HG02588 (cell line): ENCODE data around the gene EMP2.
"Not testable (repeated sequence)": the region's sequence is repeated elsewhere in the genome, so short reads cannot be mapped to it uniquely, and the experiment has no call there.

ENCODE experiments used
- ATAC-seq: cut with Tn5 transposase; IDR thresholded peaks from one replicate; pipeline ENCODE4 v1.9.1; 2021; ENCODE audit warnings: mild to moderate bottlenecking, moderate library complexity; ENCODE audit not compliant: unreplicated experiment

The EMP2 gene

DNA sequence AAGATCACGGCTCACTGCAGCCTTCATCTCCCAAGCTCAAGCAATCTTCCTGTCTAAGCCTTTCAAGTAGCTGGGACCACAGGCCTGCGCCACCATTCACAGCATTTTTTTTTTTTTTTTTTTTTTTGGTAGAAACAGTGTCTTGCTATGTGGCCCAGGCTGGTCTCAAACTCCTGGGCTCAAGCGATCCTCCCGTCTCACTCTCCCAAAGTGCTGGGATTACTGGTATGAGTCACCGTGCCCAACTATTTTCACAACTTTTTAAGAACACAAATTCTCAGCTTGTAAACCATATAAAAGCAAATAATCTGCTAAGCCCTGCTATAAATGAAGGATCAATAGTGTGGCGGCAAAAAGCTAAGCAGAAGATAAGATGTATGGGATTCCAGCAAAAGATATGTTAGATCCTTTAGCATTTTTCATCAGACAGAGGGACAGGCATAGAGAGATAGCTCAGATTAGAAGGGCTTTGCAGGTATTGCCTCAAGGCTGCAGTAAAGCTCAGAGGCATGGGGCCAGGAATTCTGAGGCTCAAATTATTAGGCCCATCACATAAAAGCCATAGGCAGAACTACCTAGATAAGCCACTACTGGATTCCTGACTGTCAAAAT, 55.1 kb downstream of the EMP2 start:
- no peak for ATAC-seq

DNA sequence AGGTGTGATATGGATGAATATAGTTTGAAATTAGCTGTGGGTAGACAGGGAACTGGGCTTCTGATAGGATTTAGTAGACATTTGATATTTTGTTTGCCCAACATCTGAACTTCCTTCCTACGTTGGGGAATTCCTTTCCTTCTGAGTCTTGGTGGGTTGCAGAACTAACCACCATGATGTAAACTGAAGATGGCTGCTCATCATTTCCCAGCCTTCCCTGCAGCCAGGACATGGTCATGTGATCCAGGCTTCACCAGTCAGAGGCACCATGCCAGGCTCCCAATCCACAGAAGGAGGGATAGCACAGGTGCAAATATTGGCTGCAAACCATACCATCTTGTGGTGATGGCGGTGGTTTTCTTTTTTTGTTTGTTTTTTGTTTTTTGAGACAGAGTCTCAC, 57.4 kb downstream of the EMP2 start:
- ATAC-seq, result no peak

DNA sequence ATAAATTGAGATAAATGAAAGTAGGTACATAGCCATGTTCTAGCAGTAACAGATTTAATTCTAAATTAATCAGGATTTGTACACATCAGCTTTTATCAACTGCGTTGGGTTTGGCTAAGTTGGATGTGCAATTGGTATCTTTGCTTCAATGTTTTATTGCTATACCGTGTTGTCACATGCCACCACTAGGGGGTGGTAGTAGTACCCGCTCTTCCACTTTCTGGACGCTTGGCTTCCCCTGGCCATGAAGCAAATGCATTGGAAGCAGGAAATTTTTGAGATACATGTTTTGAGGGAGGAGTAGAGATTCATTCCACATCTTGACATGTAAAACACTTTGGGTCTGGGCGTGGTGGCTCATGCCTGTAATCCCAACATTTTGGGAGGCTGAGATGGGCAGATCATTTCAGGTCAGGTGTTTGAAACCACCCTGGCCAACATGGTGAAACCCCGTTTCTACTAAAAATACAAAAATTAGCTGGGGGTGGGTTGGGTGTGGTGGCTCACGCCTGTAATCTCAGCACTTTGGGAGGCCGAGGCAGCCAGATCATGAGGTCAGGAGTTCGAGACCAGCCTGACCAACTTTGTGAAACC, 58.6 kb downstream of the EMP2 start:
- no peak for ATAC-seq

- ATAC-seq, result no peak
Observed at GRCh38 chr16:10520869-10521578, 59.4 kb downstream of the EMP2 start.

DNA sequence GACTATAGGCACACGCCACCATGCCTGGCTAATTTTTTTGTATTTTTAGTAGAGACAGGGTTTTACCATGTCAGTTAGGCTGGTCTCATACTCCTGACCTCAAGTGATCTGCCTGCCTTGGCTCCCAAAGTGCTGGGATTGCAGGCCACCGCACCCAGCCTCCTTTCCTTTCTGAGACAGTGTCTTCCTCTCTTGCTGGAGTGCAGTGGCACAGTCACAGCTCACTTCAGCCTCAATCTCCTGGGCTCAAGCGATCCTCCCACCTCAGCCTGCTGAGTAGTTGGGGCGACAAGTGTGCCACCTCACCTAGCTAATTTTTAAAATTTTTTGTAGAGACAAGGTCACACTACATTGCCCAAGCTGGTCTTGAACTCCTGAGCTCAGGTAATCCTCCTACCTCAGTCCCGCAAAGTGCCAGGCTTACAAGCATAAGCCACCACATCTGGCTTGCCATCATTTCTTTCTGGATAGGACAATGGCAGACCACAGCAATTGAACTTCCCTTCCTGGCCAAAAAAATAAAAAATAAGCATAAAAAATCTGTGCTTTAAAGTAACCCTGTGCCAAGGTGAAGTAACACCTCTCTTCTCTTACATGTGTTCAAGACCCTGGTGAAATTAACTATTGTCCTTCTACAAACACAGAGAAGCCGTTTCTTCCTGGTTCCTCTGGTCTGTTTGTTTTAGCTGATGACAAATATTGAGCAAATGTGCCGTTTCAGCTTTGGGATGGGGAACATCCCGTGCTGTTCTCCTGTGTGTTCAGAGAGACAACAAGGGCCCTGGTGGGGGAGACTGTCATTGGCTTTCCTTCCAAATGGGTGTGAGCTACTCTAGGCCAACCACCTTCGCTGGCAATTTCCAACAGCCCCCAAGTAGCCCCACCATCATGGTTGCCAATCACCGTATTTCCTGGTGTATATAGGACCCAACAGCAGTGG, 60.2 kb downstream of the EMP2 start:
- no peak for ATAC-seq

DNA sequence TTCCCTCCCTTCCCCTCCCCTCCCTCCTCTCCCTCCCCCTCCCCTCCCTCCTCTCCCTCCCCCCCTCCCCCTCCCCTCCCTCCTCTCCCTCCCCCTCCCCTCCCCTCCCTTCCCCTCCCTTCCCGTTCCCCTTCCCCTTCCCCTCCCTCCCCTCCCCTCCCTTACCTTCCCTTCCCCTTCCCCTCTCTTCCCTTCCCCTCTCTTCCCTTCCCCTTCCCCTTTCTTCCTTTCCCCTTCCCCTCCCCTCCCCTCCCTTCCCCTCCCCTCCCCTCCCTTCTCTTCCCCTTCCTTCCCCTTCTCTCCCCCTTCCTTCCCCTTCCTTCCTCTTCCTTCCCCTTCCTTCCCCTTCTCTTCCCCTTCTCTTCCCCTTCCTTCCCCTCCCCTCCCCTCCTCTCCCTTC, 61.1 kb downstream of the EMP2 start:
- no peak for ATAC-seq

- no peak for ATAC-seq
Observed at GRCh38 chr16:10518479-10519041, 61.8 kb downstream of the EMP2 start.

- ATAC-seq, result no peak
Observed at GRCh38 chr16:10517868-10518267, 62.5 kb downstream of the EMP2 start.

GRCh38 chr16:10514369-10515055, 65.9 kb downstream of the EMP2 start:
- no peak for ATAC-seq

GRCh38 chr16:10511829-10512228, 68.6 kb downstream of the EMP2 start:
- no peak for ATAC-seq

GRCh38 chr16:10510279-10510678, 70.1 kb downstream of the EMP2 start:
- no peak for ATAC-seq

DNA sequence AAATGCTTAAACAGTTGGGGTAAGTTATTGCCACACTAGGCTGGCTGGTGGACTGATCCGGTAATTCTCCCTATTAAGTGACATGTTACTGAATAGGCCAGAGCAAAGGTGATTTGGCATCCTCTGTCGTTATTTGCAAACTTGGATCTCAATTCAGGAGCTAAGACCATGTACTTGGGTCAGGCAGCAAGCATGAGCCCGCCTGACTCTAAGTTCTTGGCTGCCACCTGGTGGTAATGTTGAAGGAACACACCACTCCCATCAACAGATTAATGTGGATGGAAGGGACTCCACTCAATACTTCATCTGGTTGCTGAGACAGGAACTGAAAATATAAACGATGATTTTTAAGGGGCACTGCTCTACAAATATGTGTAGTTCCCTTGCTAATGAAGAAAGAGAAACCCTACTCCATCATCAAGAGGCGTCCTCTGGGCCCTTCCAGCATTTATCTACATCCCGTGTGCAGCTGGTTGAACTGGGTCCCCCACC, 70.8 kb downstream of the EMP2 start:
- ATAC-seq, result peak; percentile 75

- ATAC-seq, result not testable (repeated sequence)
Observed at GRCh38 chr16:10505286-10505685, 75.1 kb downstream of the EMP2 start.

DNA sequence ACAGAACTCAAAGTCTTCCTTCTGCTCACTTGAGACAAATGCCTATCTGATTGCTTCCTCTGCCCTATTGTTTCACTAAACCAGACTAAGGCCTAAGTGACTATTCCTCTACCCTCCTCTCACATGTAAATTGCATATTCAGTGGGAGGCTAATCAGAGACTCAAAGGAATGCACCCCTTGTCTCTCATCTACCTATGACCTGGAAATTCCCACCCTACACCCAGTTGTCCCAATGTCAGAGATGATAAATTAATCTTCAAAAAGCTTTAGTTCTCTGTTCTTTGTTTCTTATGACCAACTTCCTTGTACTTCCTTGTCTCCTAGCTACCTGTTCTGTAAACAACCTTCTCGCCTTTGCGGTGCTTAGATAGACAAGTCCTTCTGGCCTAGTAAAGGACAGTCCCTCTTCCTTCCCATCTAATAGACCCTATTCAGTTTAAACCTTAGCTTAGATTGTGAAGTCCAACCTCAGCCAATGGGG, 76.0 kb downstream of the EMP2 start:
- ATAC-seq, result no peak

GRCh38 chr16:10502776-10503175, 77.6 kb downstream of the EMP2 start:
- ATAC-seq, result no peak

- ATAC-seq, result no peak
Observed at GRCh38 chr16:10501016-10501607, 79.3 kb downstream of the EMP2 start.

DNA sequence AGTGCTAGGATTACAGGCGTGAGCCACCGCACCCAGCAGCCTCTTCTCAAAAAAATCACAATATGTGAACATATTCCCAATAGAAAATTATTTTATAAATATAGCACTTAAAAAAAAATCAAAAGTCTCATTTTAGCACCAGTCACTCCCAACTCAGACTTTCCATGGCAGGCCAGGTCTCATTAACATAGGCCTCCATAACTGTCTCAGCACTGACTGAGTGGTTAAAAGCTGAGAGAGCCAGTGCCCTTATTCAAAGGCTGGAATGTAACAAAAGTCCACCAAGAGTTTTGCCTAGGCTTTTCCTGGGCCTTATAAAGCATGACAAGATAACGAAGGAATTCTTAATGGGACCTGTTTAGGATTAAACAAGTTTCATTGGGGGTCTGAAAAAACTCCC, 79.8 kb downstream of the EMP2 start:
- ATAC-seq, result no peak

DNA sequence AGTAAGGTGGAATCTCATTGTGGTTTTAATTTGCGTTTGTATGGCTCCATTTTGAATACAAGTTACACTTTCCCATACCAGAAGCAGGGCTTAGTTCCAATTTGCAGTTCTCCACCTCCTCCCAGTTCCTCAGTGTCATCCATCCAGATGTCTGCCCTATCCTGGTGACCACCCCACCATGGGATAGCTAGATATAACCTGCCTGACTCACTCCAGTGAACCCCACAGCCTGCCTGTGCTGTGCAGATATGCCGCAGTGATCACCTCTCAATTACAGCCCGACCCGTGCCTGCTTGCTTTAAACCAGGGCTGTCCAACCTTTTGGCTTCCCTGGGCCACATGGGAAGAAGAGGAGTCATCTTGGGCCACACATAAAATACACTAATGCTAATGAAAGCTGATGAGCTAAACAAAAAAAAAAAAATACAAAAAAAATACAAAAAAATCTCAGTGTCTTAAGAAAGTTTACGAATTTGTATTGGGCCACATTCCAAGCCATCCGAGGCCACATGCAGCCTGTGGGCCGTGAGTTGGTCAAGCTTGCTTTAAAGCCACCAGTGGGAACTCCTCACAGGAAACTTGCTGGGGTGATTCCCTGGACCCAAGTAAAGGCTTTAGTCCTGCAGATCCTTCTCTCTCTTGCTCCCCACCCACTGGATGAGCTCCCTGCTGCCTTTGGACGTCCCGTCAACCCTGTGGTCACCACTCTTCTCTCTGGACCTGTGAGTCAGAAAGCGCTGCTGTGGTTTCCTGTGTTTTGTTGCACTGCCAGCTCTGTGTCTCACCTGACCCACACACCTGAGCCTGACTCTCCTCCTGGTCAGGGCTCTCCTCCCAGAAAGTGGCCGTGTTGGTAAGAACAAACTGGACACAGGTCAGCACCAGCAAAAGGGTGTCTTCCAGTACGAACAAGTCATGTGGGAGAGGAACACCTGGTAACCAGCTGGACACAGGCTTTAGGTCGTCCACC, 83.0 kb downstream of the EMP2 start:
- no peak for ATAC-seq

DNA sequence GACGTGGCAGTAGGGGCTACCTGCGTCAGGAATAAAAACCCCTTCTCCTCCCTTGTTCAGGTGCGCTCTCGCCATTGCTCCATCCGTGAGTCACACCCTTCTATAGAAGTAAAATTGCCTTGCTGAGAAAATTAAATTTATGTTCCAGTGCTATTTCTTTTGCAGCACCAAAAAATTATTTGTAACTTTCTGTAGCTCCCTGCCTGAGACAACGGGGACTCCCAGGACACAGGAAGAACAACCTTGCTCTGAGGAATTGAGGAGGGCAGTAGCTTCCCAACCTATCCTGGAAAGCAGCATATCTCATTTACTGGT, 85.4 kb downstream of the EMP2 start:
- ATAC-seq, result no peak
